Progenitor cell of endocrine pancreas (in vitro differentiated cells): Measurements from ENCODE around the gene KRTAP4-7. TPM values are rescaled to one million over a fixed set of nuclear protein-coding genes. Genes with fewer than 3 reads are reported as not detected.
"Not testable (repeated sequence)": the region's sequence is repeated elsewhere in the genome, so short reads cannot be mapped to it uniquely, and the experiment has no call there.

Experiments
- DNase-seq: peaks from one replicate; pipeline ENCODE4 v3.0.0; 2021; ENCODE audit warnings: low spot score; ENCODE audit not compliant: unreplicated experiment
- H3K27ac Mint-ChIP-seq: 2 replicates; pipeline ENCODE4 v1.8.0; 2021; ENCODE audit warnings: mild to moderate bottlenecking, moderate library complexity, mixed read lengths
- H3K27me3 Mint-ChIP-seq: 2 replicates; pipeline ENCODE4 v1.8.0; 2021; ENCODE audit warnings: mixed read lengths
- H3K36me3 Mint-ChIP-seq: 2 replicates; pipeline ENCODE4 v1.8.0; 2022; ENCODE audit warnings: mixed read lengths; ENCODE audit not compliant: insufficient read depth
- H3K4me1 Mint-ChIP-seq: 2 replicates; pipeline ENCODE4 v1.8.0; 2021; ENCODE audit warnings: low read depth, mixed read lengths
- H3K4me3 Mint-ChIP-seq: 2 replicates; pipeline ENCODE4 v1.8.0; 2021; ENCODE audit warnings: low read depth, mild to moderate bottlenecking, moderate library complexity, mixed read lengths
- H3K9me3 Mint-ChIP-seq: 2 replicates; pipeline ENCODE4 v1.8.0; 2021; ENCODE audit warnings: low read depth, mixed read lengths
- CTCF ChIP-seq: fragments of 200-600 bp; sonication (generic); IDR thresholded peaks from one replicate; pipeline ENCODE4 v1.5.0; 2021; ENCODE audit warnings: antibody characterized with exemption, mild to moderate bottlenecking; ENCODE audit not compliant: unreplicated experiment
- total RNA-seq: library from RNA; stranded (reverse); gene quantifications from 2 replicates; pipeline ENCODE4 v1.2.1, GENCODE V29; 2021

KRTAP4-7 gene
- total RNA-seq, 1 donor from 2014 or later = not detected

DNA sequence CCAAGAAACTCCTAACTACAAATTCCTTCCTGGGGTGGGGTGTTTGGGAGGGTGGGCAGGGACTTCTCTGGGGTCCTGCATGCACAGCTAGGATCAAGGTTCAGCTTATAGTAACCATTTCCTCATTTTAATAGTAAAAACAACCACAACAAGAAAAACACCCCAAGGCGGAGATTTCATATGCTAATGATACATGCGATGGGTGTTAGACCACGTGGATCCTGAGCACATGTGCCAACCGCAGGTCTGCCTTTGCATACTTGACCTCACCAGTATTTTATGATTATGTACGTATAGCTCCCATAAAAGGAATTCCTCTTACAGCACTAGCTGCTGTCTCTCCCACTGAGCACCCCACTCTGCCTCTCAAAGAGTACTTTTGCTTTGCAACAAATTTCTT, 32.3 kb downstream of the KRTAP4-7 start:
- DNase-seq = no peak
- H3K27ac Mint-ChIP-seq = no peak overlapping the region
- no peak for TF ChIP-seq CTCF
- H3K4me1 Mint-ChIP-seq = peaks cover 15% of the 10 kb centered on the region
- no peaks in the 10 kb centered on the region for H3K36me3 Mint-ChIP-seq
- peaks cover 8% of the 10 kb centered on the region for H3K27me3 Mint-ChIP-seq
- no peak overlapping the region for H3K4me3 Mint-ChIP-seq
- H3K9me3 Mint-ChIP-seq = peaks cover 2% of the 10 kb centered on the region

DNA sequence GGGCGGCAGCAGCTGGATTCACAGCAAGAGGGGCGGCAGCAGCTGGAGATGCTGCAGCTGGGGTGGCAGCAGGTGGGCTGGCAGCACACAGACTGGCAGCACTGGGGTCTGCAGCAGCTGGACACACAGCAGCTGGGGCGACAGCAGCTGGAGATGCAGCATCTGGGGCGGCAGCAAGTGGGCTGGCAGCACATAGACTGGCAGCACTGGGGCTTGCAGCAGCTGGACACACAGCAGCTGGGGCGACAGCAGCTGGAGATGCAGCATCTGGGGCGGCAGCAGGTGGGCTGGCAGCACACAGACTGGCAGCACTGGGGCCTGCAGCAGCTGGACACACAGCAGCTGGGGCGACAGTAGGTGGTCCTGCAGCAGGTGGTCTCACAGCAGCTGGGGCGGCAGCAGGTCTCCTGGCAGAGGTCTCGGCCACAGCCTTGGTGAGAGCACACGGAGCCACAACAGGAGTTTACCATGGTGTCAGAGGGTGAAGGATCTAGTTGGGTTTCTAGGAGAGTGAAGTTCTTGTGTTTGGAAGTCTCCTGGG, 34.0 kb downstream of the KRTAP4-7 start, which contains the start of gene KRTAP4-11:
TSS of gene KRTAP4-11 (minus strand) at position 528 of the 541 bp plus-strand sequence. CDS start at position 470, 58 bp downstream.
- peaks cover 16% of the 10 kb centered on the region for H3K4me1 Mint-ChIP-seq
- DNase-seq, H3K27ac Mint-ChIP-seq, H3K9me3 Mint-ChIP-seq, H3K4me3 Mint-ChIP-seq, H3K36me3 Mint-ChIP-seq, H3K27me3 Mint-ChIP-seq: not testable (repeated sequence)

GRCh38 chr17:41118721-41119120, 34.8 kb downstream of the KRTAP4-7 start:
- Mint-ChIP-seq H3K27me3 (peaks cover 13% of the 10 kb centered on the region), H3K4me1 (peaks cover 21% of the 10 kb centered on the region), H3K9me3 (no peaks in the 10 kb centered on the region), H3K4me3 (no peak overlapping the region), H3K27ac (no peak overlapping the region), H3K36me3 (no peaks in the 10 kb centered on the region)
- TF ChIP-seq CTCF = no peak
- no peak for DNase-seq

DNA sequence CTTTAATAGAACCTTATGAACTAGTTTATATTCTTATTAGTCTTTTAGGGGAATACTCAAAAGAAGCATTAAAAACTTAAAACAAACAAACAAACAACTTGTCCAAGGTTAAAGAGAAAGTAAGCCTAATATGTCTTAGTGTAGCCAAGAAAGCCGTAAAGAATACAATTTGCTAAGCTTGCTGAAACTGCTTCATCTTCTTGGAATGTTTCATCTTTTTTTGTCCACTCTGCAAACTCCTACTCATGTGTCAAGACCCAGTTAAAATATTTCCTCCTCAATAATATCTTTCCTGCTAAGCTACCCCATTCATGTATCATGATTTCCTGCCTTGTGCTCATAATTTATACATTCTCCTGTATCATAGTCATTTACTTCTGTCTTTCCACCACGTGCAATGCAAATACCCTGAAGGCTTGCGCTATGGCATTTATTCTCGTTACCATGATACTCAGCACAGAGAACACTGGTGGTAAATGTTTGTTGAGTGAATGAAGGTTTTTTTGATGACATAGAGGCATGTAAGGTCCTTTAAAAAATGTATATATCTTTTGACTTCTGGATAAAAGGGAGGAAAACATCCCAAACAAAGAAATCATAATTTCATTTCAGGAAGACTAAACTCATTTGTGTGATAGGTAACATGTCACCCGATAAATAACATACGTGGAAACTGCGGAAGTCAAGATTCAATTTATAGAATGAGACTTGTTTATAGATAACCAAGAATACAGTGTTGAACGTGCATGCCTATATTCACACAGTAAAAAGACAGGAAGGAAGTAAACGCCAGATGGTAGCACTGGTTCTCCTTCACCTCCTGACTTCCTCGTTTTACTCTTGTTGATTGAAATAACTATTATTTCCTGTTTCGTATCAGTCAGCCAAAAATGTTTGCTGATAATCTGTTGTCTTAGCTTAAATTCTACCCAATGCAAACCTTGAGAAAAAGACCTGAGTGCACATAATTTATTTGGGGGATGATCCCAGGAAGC, 36.0 kb downstream of the KRTAP4-7 start:
- not testable (repeated sequence) for DNase-seq, H3K36me3 Mint-ChIP-seq, H3K4me3 Mint-ChIP-seq, H3K9me3 Mint-ChIP-seq, H3K27ac Mint-ChIP-seq
- Mint-ChIP-seq H3K4me1 (peaks cover 16% of the 10 kb centered on the region), H3K27me3 (peaks cover 13% of the 10 kb centered on the region)

DNA sequence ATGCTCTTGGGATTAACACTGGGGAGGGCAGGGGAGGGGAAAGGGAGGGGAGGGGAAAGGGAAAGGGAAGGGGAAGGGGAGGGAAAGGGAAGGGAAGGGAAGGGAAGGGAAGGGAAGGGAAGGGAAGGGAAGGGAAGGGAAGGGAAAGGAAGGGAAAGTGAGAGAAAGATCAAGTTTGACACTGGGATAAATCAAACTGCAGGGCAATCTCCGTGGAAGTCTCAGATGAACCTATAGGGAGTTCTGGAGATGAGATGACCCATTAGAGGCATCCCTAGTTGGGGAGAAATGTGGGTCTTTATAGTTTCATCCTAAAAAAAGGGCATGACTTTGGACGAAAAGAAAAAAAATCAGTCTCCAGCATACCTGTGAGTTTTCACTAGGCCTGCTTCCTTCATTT, 37.8 kb downstream of the KRTAP4-7 start:
- no peak for DNase-seq
- H3K36me3 Mint-ChIP-seq = no peaks in the 10 kb centered on the region
- H3K27ac Mint-ChIP-seq = no peak overlapping the region
- H3K4me3 Mint-ChIP-seq = no peak overlapping the region
- H3K9me3 Mint-ChIP-seq = no peaks in the 10 kb centered on the region
- TF ChIP-seq CTCF = no peak
- H3K27me3 Mint-ChIP-seq = peaks cover 13% of the 10 kb centered on the region
- H3K4me1 Mint-ChIP-seq = peaks cover 6% of the 10 kb centered on the region

GRCh38 chr17:41123292-41123990, 39.5 kb downstream of the KRTAP4-7 start:
- H3K27ac Mint-ChIP-seq, H3K4me3 Mint-ChIP-seq, H3K9me3 Mint-ChIP-seq, H3K36me3 Mint-ChIP-seq, H3K27me3 Mint-ChIP-seq, DNase-seq, H3K4me1 Mint-ChIP-seq: not testable (repeated sequence)

DNA sequence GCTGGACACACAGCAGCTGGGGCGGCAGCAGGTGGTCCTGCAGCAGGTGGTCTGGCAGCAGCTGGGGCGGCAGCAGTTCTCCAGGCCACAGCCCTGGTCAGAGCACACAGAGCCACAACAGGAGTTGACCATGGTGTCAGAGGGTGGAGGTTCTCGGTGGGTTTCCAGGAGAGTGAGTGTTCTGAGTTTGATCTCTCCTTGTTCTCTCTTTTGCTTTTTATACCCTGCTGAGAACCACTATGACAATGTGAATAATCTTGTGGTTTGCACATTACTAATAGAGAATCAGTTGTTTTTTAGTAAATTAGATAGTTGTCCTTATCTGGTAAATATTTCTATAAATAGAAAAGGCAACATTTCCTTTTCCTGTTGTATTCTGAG, 40.0 kb downstream of the KRTAP4-7 start, which contains the start of gene KRTAP4-12:
TSS of gene KRTAP4-12 (minus strand) at position 192 of the 381 bp plus-strand sequence. CDS start at position 132, 60 bp downstream.
- H3K27me3 Mint-ChIP-seq, H3K27ac Mint-ChIP-seq, H3K4me1 Mint-ChIP-seq, H3K36me3 Mint-ChIP-seq, H3K9me3 Mint-ChIP-seq, DNase-seq, H3K4me3 Mint-ChIP-seq: not testable (repeated sequence)
